ENCODE measurements around the gene TMEM101. TPM values are rescaled to one million over a fixed set of nuclear protein-coding genes. Genes with fewer than 3 reads are reported as not detected.

TMEM101 gene
- total and polyA plus RNA-seq, 2 of the 13 experiments (the other 11 are each of a cell fraction or from before 2014, with no cell fraction given): 72.0 to 100 TPM

GRCh38 chr17:44001461-44001920 is 13.3 kb downstream of the TMEM101 start (continued):
- TF ChIP-seq ZNF501 (CRISPR knock-in tag; IDR thresholded peaks at IDR 0.05) (peak; percentile 56; the same call in 1 of the 2 replicates), ZNF749 (CRISPR knock-in tag; IDR thresholded peaks at IDR 0.05; ENCODE audit: borderline replicate concordance) (peak; percentile 21; the same call in 1 of the 2 replicates), ZNF891 (CRISPR knock-in tag; IDR thresholded peaks at IDR 0.05) (no peak), ARID5B (CRISPR knock-in tag; IDR thresholded peaks at IDR 0.05) (peak; percentile 65; the same call in 1 of the 2 replicates), ZNF546 (CRISPR knock-in tag; conservative IDR thresholded peaks at IDR 0.05) (peak; percentile 28; the same call in 1 of the 2 replicates), ZNF564 (CRISPR knock-in tag; IDR thresholded peaks at IDR 0.05) (no peak), TBX2 (CRISPR knock-in tag; IDR thresholded peaks at IDR 0.05; ENCODE audit: borderline replicate concordance) (peak; percentile 16; the same call in 1 of the 2 replicates), ZGPAT (CRISPR knock-in tag; IDR thresholded peaks at IDR 0.05) (peak; percentile 53; the same call in 1 of the 2 replicates), NFYB (CRISPR knock-in tag; IDR thresholded peaks at IDR 0.05) (peak; percentile 50; the same call in 1 of the 2 replicates), ZBTB42 (CRISPR knock-in tag; IDR thresholded peaks at IDR 0.05) (no peak), THYN1 (CRISPR knock-in tag; IDR thresholded peaks at IDR 0.05; ENCODE audit: borderline replicate concordance, low read depth) (no peak), RFX3 (CRISPR knock-in tag; IDR thresholded peaks at IDR 0.05) (peak; percentile 29; the same call in 1 of the 2 replicates), POGK (CRISPR knock-in tag; conservative IDR thresholded peaks at IDR 0.05) (peak; percentile 95; the same call in 1 of the 2 replicates), SUZ12 (IDR thresholded peaks at IDR 0.05; ENCODE audit: low read depth, low read length) (no peak), GATAD1 (CRISPR knock-in tag; IDR thresholded peaks at IDR 0.05) (0 out of 2 replicates have a peak, but pooled peaks have one; percentile 29), HDAC2 (CRISPR knock-in tag; IDR thresholded peaks at IDR 0.05) (peak; percentile 32; the same call in 1 of the 2 replicates), RELA (CRISPR knock-in tag; IDR thresholded peaks at IDR 0.05) (no peak), HNRNPLL (IDR thresholded peaks at IDR 0.05; ENCODE audit: low read depth, low read length, poor library complexity, severe bottlenecking) (no peak), TFAP4 (IDR thresholded peaks at IDR 0.05; ENCODE audit: borderline replicate concordance, low read depth) (peak; percentile 25; the same call in 1 of the 2 replicates), PHF21A (CRISPR knock-in tag; IDR thresholded peaks at IDR 0.05) (peak; percentile 87)

All from HepG2 (cell line).